GM21529 (cell line): ENCODE results near the gene RHOT2.

ENCODE experiments used
- ATAC-seq: cut with Tn5 transposase; IDR thresholded peaks from one replicate; pipeline ENCODE4 v1.9.1; 2021; ENCODE audit not compliant: unreplicated experiment

RHOT2 gene

GRCh38 chr16:695355-696089, 27.6 kb downstream of the RHOT2 start:
- ATAC-seq: no peak

DNA sequence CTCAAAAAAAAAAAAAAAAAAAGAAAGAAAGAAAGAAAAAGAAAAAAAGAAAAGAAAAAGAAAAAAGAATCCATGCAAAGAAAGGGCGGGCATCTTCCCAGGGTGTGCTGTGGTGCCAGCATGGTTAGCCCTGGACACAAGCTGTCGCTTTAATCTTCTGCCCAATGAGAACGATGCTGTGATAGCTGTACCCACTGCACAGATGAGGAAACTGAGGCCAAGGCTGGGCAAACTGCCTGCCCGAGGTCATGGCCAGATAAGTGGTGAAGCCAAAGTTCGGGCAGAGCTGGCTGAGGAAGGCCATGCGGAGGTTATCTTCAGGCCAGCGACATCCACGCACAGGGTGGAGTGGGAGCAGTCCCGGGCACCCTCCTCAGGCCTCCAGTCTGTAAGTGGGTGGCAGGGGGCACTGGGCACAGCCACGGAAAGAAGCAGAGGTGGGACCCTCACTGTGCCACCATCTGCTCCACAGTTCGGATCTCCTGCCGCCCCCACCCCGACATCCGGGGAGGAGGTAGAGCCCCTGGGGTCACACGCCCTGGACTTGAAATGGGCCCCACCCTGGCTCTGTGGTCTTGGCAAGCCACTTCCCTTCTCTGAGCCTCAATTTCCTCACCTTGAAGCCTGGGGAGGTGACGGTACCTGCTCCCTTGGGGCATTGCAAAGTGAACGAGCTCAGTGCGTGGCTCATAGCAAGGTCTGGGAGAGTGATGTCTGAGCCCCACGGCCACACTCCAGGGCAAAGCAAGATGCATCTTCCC, 31.2 kb downstream of the RHOT2 start:
- ATAC-seq: no peak

DNA sequence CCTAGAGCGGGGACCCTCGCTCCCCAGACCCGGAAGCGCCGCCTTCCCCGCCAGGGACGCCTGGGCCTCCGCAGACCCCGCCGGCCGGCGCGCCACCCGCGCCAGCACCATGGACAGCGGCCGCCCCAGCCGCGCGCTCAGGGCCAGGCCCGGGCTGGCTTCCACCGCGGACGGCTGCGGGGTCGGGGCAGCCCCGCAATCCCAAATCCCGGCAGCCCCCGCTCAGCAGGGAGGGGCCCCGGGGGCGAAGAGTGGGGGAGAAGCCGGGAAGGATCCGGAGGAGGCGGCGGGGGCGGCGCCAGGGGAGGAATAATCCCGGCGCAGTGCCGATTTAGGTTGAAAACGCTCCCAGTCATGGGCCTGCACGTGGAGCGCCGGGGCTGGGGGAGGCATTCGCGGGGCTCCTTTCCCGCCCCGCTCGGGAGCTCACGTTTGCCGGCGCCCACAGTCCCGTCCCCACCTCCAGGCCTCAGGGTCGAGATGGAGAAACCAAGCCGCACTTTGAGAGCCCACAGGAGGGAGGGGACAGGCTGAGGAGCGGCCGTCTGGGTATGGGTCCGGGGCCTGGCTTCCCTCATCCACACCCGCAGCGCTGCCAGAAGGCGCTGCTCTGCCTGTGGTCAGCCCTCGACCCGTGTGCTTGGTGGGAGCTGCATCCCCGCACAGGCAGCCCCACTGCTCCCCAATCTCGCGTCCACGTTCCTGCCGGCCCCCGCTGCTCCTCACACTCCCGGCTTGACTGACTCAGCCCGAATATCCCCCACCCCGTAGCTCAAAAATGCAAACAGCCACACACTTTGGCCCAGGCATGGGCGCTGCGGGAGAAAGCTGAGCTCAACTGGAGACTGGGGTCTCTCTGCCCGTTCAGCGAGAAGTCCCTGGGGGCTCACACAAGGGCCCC, 33.0 kb downstream of the RHOT2 start:
- no peak for ATAC-seq

DNA sequence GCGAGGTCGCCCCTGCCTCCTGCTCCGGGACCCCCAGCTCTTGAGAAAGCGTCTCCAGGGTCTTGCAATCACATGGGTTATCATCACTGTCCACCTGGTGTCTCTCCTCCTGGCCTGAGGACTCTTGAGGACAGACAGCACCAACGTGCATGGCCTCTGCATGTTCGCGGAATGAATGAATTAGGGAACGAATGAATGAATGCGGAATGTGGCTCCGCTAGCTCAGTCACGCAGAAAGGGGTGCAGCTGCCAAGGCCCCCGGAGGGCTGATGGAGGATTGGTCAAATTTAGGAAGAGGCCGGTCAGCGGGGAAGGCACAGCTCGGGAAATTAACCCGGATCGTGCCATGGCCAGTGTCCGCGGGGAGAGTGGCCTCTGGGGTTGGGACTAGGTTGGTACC, 34.4 kb downstream of the RHOT2 start:
- ATAC-seq: no peak

DNA sequence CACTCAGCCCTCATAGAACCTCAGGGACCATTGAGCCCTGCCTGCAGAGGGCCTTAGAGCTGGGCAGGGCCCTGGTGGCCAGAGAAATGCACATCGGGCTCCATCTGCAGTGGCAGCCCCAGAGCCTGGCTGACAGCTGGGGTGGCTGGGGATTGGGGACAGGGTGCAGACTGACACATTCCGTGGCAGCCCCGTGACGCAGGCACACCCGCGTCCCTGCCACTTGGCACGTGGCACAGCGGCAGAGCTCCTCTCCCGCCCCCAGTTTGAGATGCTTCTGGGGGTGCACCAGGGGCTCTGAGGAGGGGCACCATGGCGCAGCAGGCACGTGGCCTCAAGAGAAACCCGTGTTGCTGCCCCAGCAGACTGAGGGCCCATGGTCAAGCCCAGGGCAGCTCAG, 35.5 kb downstream of the RHOT2 start:
- ATAC-seq: no peak

- ATAC-seq: no peak
Observed at GRCh38 chr16:704047-704446, 36.1 kb downstream of the RHOT2 start.

DNA sequence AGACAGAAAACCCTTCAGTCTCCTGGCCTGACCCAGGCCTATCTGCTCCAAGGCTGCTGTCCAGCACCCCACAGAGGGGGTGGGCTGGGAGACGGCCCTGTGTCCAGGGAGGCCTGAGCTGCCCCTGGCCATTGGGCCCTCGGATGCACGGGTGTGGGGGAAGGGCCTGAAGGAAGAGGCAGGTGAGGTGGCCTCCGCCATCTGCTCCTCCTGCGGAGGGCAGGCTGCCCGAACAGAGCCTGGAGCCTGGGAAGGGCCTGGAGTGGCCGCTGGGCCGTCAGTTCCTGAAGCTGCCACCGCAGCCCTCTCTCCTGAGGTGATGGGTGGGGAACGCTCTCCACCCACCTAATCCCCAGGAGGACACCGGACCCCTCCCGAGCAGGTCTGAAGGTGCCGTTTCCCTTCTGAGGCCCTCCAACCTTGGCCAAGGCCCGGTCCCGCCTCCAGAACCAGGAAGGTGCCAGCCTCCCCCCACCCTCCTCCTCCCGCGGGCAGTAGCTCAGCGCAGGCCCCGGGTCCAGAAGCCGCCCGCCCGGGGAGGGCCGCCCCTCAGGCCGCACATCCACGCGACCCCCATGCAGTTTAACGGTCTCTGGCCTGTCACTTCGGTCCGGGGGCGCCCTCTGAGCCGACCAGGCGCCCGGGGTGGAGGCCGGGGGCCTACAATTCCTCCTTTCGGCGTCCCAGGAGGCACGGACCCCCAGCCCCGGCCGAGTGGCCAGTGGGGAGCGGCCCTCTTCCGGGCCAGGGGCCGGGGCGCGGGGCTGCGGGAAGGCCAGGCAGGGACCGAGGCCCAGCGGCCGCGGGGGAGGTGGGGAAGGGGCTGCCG, 36.8 kb downstream of the RHOT2 start:
- ATAC-seq: no peak

DNA sequence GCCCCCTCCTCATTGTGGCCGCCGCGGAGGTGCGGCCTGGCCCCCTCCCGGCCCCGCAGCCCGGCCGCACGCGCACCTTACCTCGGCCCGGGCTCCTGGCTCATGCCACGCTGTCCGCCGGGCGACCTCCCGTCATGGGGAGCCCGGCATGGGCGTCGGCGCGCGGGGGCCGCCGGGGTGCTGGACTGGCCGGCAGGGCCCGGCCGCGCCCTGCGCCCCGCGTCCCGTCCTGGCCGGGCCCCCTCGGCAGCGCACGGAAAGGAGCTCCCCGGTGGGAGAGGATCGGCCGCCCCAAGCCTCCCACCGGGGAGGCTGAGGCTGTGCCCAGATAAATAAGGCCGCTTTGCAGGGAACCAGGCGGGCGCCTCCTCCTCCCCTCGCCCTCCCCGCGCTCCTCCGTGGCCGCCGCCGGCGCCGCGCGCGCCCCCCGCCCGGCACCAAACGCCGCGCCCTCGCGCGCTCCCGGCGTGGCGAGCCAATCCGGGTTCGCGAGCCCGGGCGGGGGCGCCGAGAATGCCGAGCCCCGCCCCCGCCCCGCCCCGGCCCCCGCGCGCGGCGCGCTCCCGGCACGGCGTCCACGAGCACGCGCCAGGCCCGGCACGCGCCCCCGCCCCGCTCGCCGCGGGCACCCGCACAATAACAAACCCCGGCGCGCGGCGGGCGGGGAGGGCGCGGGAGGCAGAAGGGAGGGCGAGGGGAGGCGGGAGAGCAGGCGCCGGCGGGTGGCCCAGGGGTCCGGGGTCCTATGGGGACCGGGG, 37.7 kb downstream of the RHOT2 start, which contains the start of gene FBXL16:
Gene FBXL16 (minus strand): TSS at position 371 of the 758 bp plus-strand sequence. CDS start 8,396 bp downstream, outside the sequence.
- no peak for ATAC-seq

GRCh38 chr16:706189-707061, 38.5 kb downstream of the RHOT2 start:
- ATAC-seq: no peak

DNA sequence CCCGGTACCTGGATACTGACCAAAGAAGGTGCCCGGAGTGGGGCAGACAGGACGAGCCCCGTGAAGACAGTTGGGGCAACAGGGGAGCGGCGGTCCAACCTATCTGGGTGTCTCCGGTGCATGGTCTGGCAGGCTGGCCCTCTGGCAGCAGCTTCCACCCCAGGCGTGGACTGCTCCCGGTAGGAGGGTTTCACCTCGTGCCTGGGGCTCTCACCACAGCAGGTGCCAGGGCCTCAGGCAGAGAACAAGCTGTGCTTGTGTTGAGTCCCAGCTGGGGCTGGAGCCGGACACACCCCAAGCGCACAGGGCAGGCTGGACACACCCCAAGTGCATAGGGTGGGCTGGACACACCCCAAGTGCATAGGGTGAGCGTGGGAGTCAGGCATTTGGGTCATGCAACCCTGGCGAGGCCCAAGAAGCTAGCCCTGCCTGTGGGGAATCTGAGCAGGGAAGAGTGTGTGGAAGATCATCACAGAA, 39.2 kb downstream of the RHOT2 start:
- no peak for ATAC-seq

DNA sequence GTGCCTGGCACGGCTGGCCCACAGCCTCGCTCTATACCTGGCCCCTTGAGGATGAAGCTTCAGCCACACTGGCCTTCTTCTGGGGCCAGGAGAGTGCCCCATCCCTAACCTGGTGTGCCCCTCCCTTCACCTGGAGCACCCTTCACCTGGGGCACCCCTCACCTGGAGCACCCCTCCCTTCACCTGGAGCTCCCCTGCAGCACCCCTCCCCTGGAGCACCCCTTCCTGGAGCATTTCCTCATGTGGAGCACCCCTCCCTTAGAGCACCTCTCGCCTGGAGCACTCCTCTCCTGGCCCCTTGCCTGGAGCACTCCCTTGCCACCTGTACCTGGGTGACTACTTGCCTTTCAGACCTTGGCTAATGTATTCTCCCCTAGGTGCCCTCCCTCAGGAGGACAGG, 40.1 kb downstream of the RHOT2 start:
- ATAC-seq: no peak

DNA sequence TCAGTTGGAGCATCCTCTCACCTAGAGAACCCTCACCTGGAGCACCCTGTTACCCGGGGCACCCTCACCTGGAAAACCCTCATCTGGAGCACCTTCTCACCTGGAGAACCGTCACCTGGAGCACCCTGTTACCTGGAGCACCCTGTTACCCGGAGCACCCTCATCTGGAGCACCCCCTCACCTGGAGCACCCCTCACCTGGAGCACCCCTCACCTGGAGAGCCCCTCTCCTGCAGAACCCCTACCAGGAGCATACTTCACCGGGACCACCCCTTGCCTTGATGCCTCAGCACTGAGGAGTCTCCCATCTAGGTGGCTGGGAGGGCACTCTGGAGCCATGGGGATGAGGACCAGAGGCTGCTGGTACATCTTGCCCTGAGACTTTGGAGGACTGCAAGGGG, 41.0 kb downstream of the RHOT2 start:
- ATAC-seq: no peak

GRCh38 chr16:709566-710499, 41.9 kb downstream of the RHOT2 start:
- no peak for ATAC-seq

DNA sequence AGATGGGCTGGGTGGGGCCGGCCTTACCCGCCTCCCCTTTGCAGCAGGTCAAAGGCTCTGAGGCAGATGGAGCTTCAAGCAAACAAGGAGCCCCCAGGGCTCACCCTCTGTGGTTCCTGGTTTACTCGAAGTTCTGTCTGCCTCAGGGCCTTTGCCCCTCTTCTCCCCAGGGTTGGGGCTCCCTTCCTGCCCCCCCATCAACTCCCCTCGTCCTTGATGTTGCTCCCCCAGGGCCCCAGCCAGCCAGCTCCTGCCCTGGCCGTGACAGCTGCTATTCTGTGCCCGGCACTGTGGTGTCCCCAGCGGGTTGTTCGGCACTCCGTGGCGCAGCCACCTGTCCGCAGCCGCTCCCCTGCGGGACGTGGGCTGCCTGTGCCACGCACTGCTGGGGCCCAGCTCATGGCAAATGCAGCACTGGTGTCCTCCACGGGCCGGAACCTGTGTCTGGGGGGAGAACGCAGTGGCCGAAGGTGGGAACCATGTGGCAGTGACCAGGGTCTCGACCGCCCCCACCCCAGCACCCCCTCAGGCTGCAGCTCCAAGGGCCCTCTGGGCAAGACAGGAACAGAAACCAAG, 42.7 kb downstream of the RHOT2 start:
- ATAC-seq: no peak

GRCh38 chr16:711084-711483, 43.2 kb downstream of the RHOT2 start:
- ATAC-seq: no peak

DNA sequence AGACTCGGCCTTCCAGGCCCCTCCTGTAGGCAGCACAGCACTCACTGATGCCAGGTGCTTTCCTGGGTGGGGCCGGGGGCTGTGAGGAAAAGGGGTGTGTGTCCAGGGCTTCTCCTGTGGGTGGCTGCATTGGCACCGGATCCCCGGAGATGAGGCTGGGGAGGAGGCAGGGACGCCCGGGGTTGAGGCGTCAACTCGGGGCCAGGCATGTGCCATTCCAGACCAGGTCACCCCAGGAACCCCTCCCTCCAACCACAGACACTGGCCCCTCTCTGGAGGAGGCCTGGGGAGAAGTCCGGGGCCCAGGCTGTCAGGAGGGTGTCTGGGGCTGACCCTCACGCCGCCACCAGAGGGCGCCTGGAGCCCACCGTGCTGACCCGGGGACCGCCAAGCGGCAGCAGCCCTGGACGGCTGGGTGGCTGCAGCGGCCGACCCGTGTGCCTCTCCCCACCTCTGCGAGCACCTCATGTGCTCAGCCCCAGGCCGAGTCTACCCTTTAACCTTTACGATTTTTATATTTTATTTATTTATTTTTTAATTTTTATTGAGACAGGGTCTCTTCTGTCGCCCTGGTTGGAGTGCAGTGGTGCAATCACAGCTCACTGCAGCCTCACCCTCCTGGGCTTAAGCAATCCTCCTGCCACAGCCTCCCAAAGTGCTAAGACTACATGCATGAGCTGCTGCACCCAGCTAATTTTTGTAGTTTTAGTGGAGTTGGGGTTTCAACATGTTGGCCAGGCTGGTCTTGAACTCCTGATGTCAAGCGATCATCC, 43.8 kb downstream of the RHOT2 start:
- ATAC-seq: no peak
